Peyer's patch (tissue), 4 donors: Measurements from ENCODE around the gene BPI.

Source experiments
- CTCF ChIP-seq, 6 experiments: fragments of 450-650 bp in 4 of 6; fragments of 200-600 bp in 2 of 6; sonication (generic) in 1 of 6; IDR thresholded peaks; one replicate each; pipeline ENCODE4 v1.5.1; 2017 to 2019; ENCODE audit warnings: antibody characterized with exemption in 6 of 6, mild to moderate bottlenecking in 3 of 6, moderate library complexity in 1 of 6
- POLR2A ChIP-seq, 2 donors: fragments of 450-650 bp; IDR thresholded peaks; one replicate each; pipeline ENCODE4 v1.5.1; 2017; ENCODE audit warnings: antibody characterized with exemption in 2 of 2, mild to moderate bottlenecking in 2 of 2, moderate library complexity in 2 of 2

- TF ChIP-seq CTCF (IDR thresholded peaks at IDR 0.05), result no peak
- no peak for TF ChIP-seq POLR2A (IDR thresholded peaks at IDR 0.05)
Observed at GRCh38 chr20:38373898-38374297, 69.9 kb downstream of the BPI start.
